ENCODE results near the gene HIPK1. TPM values are rescaled to one million over a fixed set of nuclear protein-coding genes. Genes with fewer than 3 reads are reported as not detected.

The HIPK1 gene
- total RNA-seq, 2 experiments from 2014 or later: 20.4 to 52.6 TPM

DNA sequence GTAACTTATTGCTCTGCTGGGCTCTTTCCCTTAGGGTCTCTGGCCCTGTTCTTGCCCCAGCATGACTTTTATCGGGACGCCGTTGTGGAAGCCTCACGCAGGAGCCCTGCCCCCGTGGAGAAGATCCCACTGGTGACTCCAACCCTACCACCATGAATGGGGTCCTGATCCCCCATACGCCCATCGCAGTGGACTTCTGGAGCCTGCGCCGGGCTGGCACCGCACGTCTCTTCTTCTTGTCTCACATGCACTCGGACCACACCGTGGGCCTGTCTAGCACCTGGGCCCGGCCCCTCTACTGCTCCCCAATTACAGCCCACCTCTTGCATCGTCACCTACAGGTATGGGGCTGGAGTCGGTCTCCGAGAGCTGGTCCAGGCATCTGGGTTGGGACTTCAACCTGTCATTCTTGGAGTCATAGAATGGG is 23.7 kb upstream of the HIPK1 start:
- DNase-seq (ENCODE audit: low spot score): peak; percentile 63
- ChIA-PET POLR2A (interaction anchor here (0.8 to 3.9 kb wide), 6 partner anchors 22 to 46 kb away, joined by 3 to 68 read pairs (median 4); partner anchors contain the start of gene HIPK1), CTCF (ENCODE audit: unreplicated experiment) (interaction anchor here (1.1 kb wide), 1 partner anchor 13 kb away, joined by 3 read pairs; no protein-coding TSS in a partner anchor)
- Histone ChIP-seq H2AFZ (ENCODE audit: low read length) (peak overlapping the region; percentile 98), H3K27ac (ENCODE audit: low read depth, low read length, poor library complexity, severe bottlenecking) (peak overlapping the region; percentile 72), H3K79me2 (ENCODE audit: insufficient read depth, low read depth, low read length) (peaks cover 43% of the 10 kb centered on the region), H4K20me1 (ENCODE audit: insufficient read depth, low read length) (no peaks in the 10 kb centered on the region), H3K4me2 (ENCODE audit: low read length) (peak overlapping the region; percentile 83), H3K9me2 (ENCODE audit: insufficient read depth, low read length) (no peaks in the 10 kb centered on the region), H3K36me3 (ENCODE audit: insufficient read depth, low read length) (peaks cover 60% of the 10 kb centered on the region), H3K9me3 (ENCODE audit: low read length) (no peaks in the 10 kb centered on the region), H3K4me3 (ENCODE audit: low read depth, low read length, poor library complexity, severe bottlenecking) (peak overlapping the region; percentile 99), H3K4me1 (ENCODE audit: insufficient read depth, low read length, poor library complexity, severe bottlenecking) (peaks cover 27% of the 10 kb centered on the region)
- no TSS peak for BruUV-seq (replicated peaks)
- TF ChIP-seq, protein P1, sequence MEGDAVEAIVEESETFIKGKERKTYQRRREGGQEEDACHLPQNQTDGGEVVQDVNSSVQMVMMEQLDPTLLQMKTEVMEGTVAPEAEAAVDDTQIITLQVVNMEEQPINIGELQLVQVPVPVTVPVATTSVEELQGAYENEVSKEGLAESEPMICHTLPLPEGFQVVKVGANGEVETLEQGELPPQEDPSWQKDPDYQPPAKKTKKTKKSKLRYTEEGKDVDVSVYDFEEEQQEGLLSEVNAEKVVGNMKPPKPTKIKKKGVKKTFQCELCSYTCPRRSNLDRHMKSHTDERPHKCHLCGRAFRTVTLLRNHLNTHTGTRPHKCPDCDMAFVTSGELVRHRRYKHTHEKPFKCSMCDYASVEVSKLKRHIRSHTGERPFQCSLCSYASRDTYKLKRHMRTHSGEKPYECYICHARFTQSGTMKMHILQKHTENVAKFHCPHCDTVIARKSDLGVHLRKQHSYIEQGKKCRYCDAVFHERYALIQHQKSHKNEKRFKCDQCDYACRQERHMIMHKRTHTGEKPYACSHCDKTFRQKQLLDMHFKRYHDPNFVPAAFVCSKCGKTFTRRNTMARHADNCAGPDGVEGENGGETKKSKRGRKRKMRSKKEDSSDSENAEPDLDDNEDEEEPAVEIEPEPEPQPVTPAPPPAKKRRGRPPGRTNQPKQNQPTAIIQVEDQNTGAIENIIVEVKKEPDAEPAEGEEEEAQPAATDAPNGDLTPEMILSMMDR (conservative IDR thresholded peaks at IDR 0.05; ENCODE audit: low read length): peak; percentile 26; the same call in 1 of the 2 replicates
- TF ChIP-seq EZH2phosphoT487 (IDR thresholded peaks at IDR 0.05; ENCODE audit: borderline replicate concordance, low read depth, low read length): no peak
- intact Hi-C loops (cut with micrococcal nuclease; ENCODE audit: unreplicated experiment): loop anchor here (1.0 kb wide), 5 partner anchors 24 to 93 kb away; partner anchors contain the start of genes HIPK1, PTPN22 and RSBN1

DNA sequence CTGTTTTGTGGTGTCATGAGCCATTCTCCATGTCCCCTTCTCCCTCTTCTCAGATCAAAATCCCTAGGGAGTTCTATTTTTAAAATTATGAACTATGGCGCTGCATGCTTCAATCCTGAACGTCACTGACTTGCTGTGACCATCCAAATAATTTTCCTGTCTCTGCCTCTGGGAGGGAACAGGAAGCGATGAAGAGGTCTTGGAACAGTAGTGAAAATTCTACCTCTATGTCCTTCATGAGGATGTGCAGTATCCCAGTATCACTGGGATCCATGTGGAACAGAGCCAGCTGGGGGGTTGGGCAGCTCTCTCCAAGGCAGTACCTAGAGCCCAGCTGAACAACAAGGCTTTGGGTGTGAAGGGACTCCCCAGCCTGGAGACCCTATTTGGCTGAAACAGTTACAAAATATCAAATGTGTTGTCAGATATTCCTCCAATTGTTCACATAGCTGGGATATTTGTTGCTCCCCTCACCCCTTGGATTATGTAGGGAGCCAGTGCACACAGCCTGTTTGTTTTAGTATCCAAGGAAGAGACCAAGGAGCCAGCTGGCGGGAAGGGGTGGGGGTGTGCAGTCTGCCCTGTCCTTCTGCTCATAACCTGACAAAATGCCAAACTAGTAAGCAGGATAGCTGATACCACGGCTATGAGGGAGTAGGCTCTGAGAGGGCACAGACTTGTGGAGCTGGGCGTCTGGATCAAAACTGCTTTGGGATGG is 16.4 kb upstream of the HIPK1 start:
- no peaks in the 10 kb centered on the region for H3K9me2 ChIP-seq (ENCODE audit: insufficient read depth, low read length)
- ChIA-PET POLR2A (interaction anchor here (0.5 to 1.6 kb wide), 4 partner anchors 15 to 151 kb away, joined by 3 to 11 read pairs (median 4); no protein-coding TSS in a partner anchor), CTCF (ENCODE audit: unreplicated experiment) (interaction anchor here (0.5 kb wide), 1 partner anchor 153 kb away, joined by 3 read pairs; the partner anchor contains the start of gene PHTF1)
- no peaks in the 10 kb centered on the region for H4K20me1 ChIP-seq (ENCODE audit: insufficient read depth, low read length)
- peaks cover 83% of the 10 kb centered on the region for H3K36me3 ChIP-seq (ENCODE audit: insufficient read depth, low read length)
- peaks cover 2% of the 10 kb centered on the region for H3K4me1 ChIP-seq (ENCODE audit: insufficient read depth, low read length, poor library complexity, severe bottlenecking)
- no peaks in the 10 kb centered on the region for H3K9me3 ChIP-seq (ENCODE audit: low read length)
- no peak overlapping the region for H3K4me3 ChIP-seq (ENCODE audit: low read depth, low read length, poor library complexity, severe bottlenecking)
- TF ChIP-seq, protein P1 (conservative IDR thresholded peaks at IDR 0.05; ENCODE audit: low read length): no peak
- TF ChIP-seq EZH2phosphoT487 (IDR thresholded peaks at IDR 0.05; ENCODE audit: borderline replicate concordance, low read depth, low read length): no peak
- no peak for DNase-seq (ENCODE audit: low spot score)
- intact Hi-C loops (cut with micrococcal nuclease; ENCODE audit: unreplicated experiment): no loop called here
- H3K79me2 ChIP-seq (ENCODE audit: insufficient read depth, low read depth, low read length): 0 out of 2 replicates have a peak, but pooled peaks cover 10% of the 10 kb centered on the region
- no TSS peak for BruUV-seq (replicated peaks)
- no peak overlapping the region for H3K4me2 ChIP-seq (ENCODE audit: low read length)
- H3K27ac ChIP-seq (ENCODE audit: low read depth, low read length, poor library complexity, severe bottlenecking): no peak overlapping the region
- no peak overlapping the region for H2AFZ ChIP-seq (ENCODE audit: low read length)

Data from OCI-LY7 (cell line).